Central memory CD8-positive, alpha-beta T cell (primary cell): ENCODE results near the gene ALDH16A1.

Source experiments
- ATAC-seq: fragments of 150-1000 bp; cut with Tn5 transposase; replicated peaks from 2 replicates; pipeline ENCODE4 v1.10.0; 2022; ENCODE audit warnings: mild to moderate bottlenecking, moderate FRiP score, moderate number of reproducible peaks; ENCODE audit not compliant: poor library complexity, severe bottlenecking; ENCODE audit errors: extremely low read depth
- DNase-seq, 2 donors: peaks; one replicate each; pipeline ENCODE4 v3.0.0; 2021; ENCODE audit warnings: low spot score in 2 of 2
- H3K27ac Mint-ChIP-seq: one replicate; pipeline ENCODE4 v1.8.0; 2022; ENCODE audit warnings: low read depth, mild to moderate bottlenecking, moderate library complexity, mixed read lengths
- H3K27me3 Mint-ChIP-seq: one replicate; pipeline ENCODE4 v1.8.0; 2022; ENCODE audit warnings: mixed read lengths
- H3K36me3 Mint-ChIP-seq: one replicate; pipeline ENCODE4 v1.8.0; 2022; ENCODE audit warnings: mild to moderate bottlenecking, moderate library complexity, mixed read lengths; ENCODE audit not compliant: insufficient read depth
- H3K4me1 Mint-ChIP-seq: one replicate; pipeline ENCODE4 v1.8.0; 2022; ENCODE audit warnings: mixed read lengths
- H3K4me3 Mint-ChIP-seq: one replicate; pipeline ENCODE4 v1.8.0; 2022; ENCODE audit warnings: mild to moderate bottlenecking, moderate library complexity, mixed read lengths
- H3K9me3 Mint-ChIP-seq: one replicate; pipeline ENCODE4 v1.8.0; 2022; ENCODE audit warnings: mixed read lengths

ALDH16A1 gene

GRCh38 chr19:49417088-49417487 lies 35.9 kb upstream of the ALDH16A1 start:
- H3K4me1 Mint-ChIP-seq: peaks cover 10% of the 10 kb centered on the region
- no peak for DNase-seq
- peaks cover 68% of the 10 kb centered on the region for H3K27me3 Mint-ChIP-seq
- H3K36me3 Mint-ChIP-seq: no peaks in the 10 kb centered on the region
- no peak overlapping the region for H3K27ac Mint-ChIP-seq
- no peak for ATAC-seq
- H3K9me3 Mint-ChIP-seq: no peaks in the 10 kb centered on the region
- no peak overlapping the region for H3K4me3 Mint-ChIP-seq

- Mint-ChIP-seq H3K27me3 (peaks cover 83% of the 10 kb centered on the region), H3K4me3 (no peak overlapping the region), H3K4me1 (peaks cover 21% of the 10 kb centered on the region), H3K9me3 (no peaks in the 10 kb centered on the region), H3K36me3 (no peaks in the 10 kb centered on the region), H3K27ac (no peak overlapping the region)
- DNase-seq (no peak), ATAC-seq (no peak)
Measured at GRCh38 chr19:49418511-49418910, 34.5 kb upstream of the ALDH16A1 start.

GRCh38 chr19:49419173-49419572 lies 33.9 kb upstream of the ALDH16A1 start:
- H3K4me3 Mint-ChIP-seq: no peak overlapping the region

GRCh38 chr19:49420227-49420626 lies 32.8 kb upstream of the ALDH16A1 start:
- Mint-ChIP-seq H3K36me3 (peaks cover 2% of the 10 kb centered on the region), H3K4me1 (peaks cover 28% of the 10 kb centered on the region), H3K4me3 (no peak overlapping the region), H3K9me3 (no peaks in the 10 kb centered on the region), H3K27me3 (peaks cover 100% of the 10 kb centered on the region), H3K27ac (no peak overlapping the region)
- DNase-seq (no peak), ATAC-seq (no peak)

More at GRCh38 chr19:49419173-49419572, 33.9 kb upstream of the ALDH16A1 start:
- peaks cover 2% of the 10 kb centered on the region for H3K36me3 Mint-ChIP-seq
- H3K27ac Mint-ChIP-seq: no peak overlapping the region
- ATAC-seq: no peak
- DNase-seq: no peak
- peaks cover 28% of the 10 kb centered on the region for H3K4me1 Mint-ChIP-seq
- H3K27me3 Mint-ChIP-seq: peaks cover 89% of the 10 kb centered on the region
- no peaks in the 10 kb centered on the region for H3K9me3 Mint-ChIP-seq

GRCh38 chr19:49421039-49421877 lies 31.8 kb upstream of the ALDH16A1 start:
- Mint-ChIP-seq H3K4me3 (peak overlapping the region; percentile 54), H3K36me3 (peaks cover 2% of the 10 kb centered on the region), H3K27me3 (peaks cover 100% of the 10 kb centered on the region), H3K27ac (peak overlapping the region; percentile 20), H3K9me3 (no peaks in the 10 kb centered on the region), H3K4me1 (peaks cover 39% of the 10 kb centered on the region)
- ATAC-seq (no peak), DNase-seq (no peak)

GRCh38 chr19:49421878-49422202 lies 31.2 kb upstream of the ALDH16A1 start:
- no peak for DNase-seq
- H3K27me3 Mint-ChIP-seq: peaks cover 100% of the 10 kb centered on the region
- peaks cover 2% of the 10 kb centered on the region for H3K36me3 Mint-ChIP-seq
- peaks cover 44% of the 10 kb centered on the region for H3K4me1 Mint-ChIP-seq
- peak overlapping the region; percentile 20 for H3K27ac Mint-ChIP-seq
- peak overlapping the region; percentile 54 for H3K4me3 Mint-ChIP-seq
- no peak for ATAC-seq
- no peaks in the 10 kb centered on the region for H3K9me3 Mint-ChIP-seq

GRCh38 chr19:49422407-49423070 lies 30.5 kb upstream of the ALDH16A1 start:
- peak in 1 of 2 donors; percentile 41 for DNase-seq
- H3K9me3 Mint-ChIP-seq: no peaks in the 10 kb centered on the region
- H3K27ac Mint-ChIP-seq: no peak overlapping the region
- H3K27me3 Mint-ChIP-seq: peaks cover 100% of the 10 kb centered on the region
- H3K4me1 Mint-ChIP-seq: peaks cover 51% of the 10 kb centered on the region
- peaks cover 2% of the 10 kb centered on the region for H3K36me3 Mint-ChIP-seq
- peak; percentile 53 for ATAC-seq
- peak overlapping the region; percentile 54 for H3K4me3 Mint-ChIP-seq

- no peak within 1 kb of the TSS for H3K27ac Mint-ChIP-seq
- peaks cover 100% of the 10 kb centered on the region for H3K27me3 Mint-ChIP-seq
- DNase-seq: no peak
- peaks cover 56% of the 10 kb centered on the region for H3K4me1 Mint-ChIP-seq
- no peak for ATAC-seq
- H3K9me3 Mint-ChIP-seq: no peaks in the 10 kb centered on the region
- peak within 1 kb of the TSS; percentile 54 for H3K4me3 Mint-ChIP-seq
- H3K36me3 Mint-ChIP-seq: peaks cover 2% of the 10 kb centered on the region
Measured at GRCh38 chr19:49423071-49423984, 29.7 kb upstream of the ALDH16A1 start, which contains the start of gene PTH2. Gene PTH2 (minus strand): TSS chr19:49423441. CDS start chr19:49423339, 102 bp downstream.

GRCh38 chr19:49423985-49424303 lies 29.1 kb upstream of the ALDH16A1 start:
- no peak overlapping the region for H3K27ac Mint-ChIP-seq
- peak; percentile 60 for ATAC-seq

GRCh38 chr19:49425178-49425577 lies 27.8 kb upstream of the ALDH16A1 start, which contains the start of gene GFY:
Gene GFY (plus strand): TSS chr19:49425388. CDS start chr19:49426431, 1,043 bp downstream.
- Mint-ChIP-seq H3K9me3 (no peaks in the 10 kb centered on the region), H3K36me3 (peaks cover 2% of the 10 kb centered on the region), H3K4me1 (peaks cover 62% of the 10 kb centered on the region), H3K27ac (no peak within 1 kb of the TSS), H3K4me3 (peak within 1 kb of the TSS; percentile 53), H3K27me3 (peaks cover 100% of the 10 kb centered on the region)
- DNase-seq (no peak), ATAC-seq (no peak)

More at GRCh38 chr19:49423985-49424303, 29.1 kb upstream of the ALDH16A1 start:
- peaks cover 100% of the 10 kb centered on the region for H3K27me3 Mint-ChIP-seq
- peak in 1 of 2 donors; percentile 29 for DNase-seq
- H3K36me3 Mint-ChIP-seq: peaks cover 2% of the 10 kb centered on the region
- peaks cover 62% of the 10 kb centered on the region for H3K4me1 Mint-ChIP-seq
- no peaks in the 10 kb centered on the region for H3K9me3 Mint-ChIP-seq
- H3K4me3 Mint-ChIP-seq: peak overlapping the region; percentile 54

GRCh38 chr19:49425922-49426592 lies 27.0 kb upstream of the ALDH16A1 start:
- Mint-ChIP-seq H3K27me3 (peaks cover 100% of the 10 kb centered on the region), H3K9me3 (no peaks in the 10 kb centered on the region), H3K4me3 (peak overlapping the region; percentile 53), H3K4me1 (peaks cover 68% of the 10 kb centered on the region), H3K27ac (no peak overlapping the region), H3K36me3 (peaks cover 2% of the 10 kb centered on the region)
- ATAC-seq (no peak), DNase-seq (no peak)

- Mint-ChIP-seq H3K4me1 (peaks cover 62% of the 10 kb centered on the region), H3K36me3 (peaks cover 4% of the 10 kb centered on the region), H3K27me3 (peaks cover 100% of the 10 kb centered on the region), H3K4me3 (peak overlapping the region; percentile 53), H3K27ac (no peak overlapping the region), H3K9me3 (no peaks in the 10 kb centered on the region)
- no peak for ATAC-seq
- no peak for DNase-seq
Measured at GRCh38 chr19:49427339-49427738, 25.7 kb upstream of the ALDH16A1 start.
